Fibroblast of peridontal ligament (primary cell): ENCODE data around the gene RNF144A.

ENCODE experiments used
- DNase-seq: peaks from one replicate; pipeline ENCODE4 v3.0.0-alpha.2; 2010; ENCODE audit errors: extremely low read depth

Gene RNF144A

DNA sequence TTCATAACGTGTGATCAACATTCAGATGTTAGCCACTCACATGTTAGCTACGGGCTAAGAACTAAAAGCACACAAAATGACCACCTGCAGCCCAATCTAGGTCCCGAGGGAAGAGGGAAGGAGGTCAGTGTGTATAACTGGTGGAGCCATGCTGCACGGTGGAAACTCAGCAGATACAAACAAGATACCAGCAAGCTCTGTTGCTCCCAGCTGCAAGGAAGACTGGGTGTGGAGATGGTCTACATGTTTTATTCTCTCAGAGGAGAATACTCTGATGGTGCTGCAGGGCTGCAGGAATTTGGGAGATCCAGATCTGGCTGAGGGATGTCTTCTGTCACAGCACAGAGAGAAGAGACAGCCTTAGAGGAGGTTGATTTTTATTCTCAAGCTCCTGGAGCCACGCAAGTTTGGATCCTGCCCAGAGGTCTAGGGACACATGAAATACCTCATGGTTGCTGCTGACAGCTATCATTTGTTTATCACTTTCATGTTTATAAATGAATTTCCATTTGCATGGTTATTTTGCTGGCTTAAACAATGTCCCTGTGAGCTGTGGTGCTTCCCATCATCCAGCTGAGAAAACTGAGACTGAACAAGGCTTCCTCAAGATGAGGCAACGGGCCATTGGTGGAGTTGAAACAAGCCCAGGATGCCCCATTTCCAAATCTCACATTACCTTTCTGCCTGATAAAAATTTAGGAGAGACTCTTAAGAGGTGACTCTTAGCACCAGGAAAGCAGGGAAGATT is 30.9 kb downstream of the RNF144A start:
- no peak for DNase-seq

DNA sequence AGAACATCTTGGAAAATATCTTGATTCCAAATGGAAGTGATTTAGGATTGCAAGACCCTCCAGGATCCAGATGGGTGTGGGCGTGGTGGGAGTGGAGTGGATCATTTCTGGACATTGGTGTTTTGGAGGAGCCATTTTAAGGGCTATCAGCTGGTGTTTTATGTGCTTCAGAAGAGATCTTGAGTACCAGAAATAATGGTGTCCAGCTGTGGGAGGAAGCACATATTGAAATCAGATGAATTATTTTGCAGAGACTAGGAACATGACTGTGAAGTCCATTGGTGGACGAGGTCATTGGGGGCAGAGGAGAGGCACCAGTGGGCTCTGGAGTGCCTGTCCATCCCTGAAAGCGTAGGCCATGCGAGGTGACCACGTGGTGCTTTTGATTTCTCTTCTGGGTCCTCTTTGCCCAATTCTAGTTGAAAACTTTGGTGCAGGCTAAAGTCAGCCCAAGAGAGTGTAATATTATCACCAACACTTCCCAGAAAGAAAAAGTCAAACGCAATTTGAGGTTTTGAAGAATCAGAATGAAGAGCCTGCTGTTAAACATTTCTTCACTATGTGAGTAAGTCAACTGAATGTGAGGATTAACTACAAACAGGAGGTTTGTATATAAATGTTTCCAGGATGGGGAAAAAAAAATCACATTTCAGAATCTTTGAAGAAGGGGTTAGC is 31.6 kb downstream of the RNF144A start:
- DNase-seq: peak; percentile 93

DNA sequence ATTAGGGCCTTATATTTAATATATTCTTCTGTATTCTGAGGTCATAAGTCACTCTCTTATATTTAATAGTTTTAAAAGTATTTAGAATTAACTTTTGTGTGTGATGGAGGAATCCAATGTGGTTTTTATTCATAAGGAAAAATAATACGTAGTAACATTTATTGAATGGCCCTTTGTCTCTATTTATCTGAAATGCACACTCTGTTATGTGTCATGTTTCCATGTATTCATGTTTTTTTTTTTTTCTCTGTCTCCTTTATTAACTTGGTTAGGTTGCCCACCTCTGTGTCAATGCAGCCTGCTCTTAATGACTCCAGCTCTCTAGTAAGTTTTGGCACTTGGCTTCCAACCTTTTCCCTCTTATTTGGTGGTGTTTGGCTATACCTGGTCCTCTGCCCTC is 33.8 kb downstream of the RNF144A start:
- no peak for DNase-seq

DNA sequence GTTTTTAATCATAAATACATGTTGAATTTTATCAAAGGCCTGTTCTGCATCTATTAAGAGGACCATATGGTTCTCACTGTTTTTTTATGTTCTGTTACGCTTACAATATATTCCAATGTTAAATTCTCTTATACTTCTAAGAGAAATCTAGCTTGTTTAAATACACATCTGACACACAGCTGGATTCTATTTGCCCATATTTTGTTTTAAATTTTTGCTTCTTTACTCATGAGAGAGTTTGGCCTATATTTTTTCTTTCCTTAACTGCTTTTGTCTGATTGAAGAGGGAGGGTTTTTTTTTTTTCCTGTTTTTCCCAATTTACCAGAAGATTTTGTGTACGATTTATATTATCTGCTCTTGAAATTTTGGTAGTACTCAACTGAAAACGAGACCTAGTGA is 34.9 kb downstream of the RNF144A start:
- DNase-seq: peak; percentile 91

DNA sequence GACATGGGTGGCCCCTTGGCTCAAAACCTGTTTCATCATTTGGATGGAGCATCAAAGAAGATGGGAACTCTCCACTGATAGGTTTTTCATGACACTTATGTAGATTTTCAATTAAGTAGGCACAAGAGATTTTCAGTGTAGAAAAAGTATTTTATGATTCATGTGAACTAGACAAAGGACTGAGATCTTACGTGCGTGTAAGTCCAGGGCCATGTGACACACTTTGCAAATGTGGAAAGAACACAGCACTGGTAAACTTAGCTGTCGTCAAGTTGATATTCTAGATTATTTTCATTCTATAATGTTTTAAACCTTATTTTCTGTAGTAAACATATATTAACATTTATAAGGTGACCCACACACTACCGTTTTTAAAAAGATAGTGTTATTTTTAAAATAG is 37.4 kb downstream of the RNF144A start:
- DNase-seq: no peak

DNA sequence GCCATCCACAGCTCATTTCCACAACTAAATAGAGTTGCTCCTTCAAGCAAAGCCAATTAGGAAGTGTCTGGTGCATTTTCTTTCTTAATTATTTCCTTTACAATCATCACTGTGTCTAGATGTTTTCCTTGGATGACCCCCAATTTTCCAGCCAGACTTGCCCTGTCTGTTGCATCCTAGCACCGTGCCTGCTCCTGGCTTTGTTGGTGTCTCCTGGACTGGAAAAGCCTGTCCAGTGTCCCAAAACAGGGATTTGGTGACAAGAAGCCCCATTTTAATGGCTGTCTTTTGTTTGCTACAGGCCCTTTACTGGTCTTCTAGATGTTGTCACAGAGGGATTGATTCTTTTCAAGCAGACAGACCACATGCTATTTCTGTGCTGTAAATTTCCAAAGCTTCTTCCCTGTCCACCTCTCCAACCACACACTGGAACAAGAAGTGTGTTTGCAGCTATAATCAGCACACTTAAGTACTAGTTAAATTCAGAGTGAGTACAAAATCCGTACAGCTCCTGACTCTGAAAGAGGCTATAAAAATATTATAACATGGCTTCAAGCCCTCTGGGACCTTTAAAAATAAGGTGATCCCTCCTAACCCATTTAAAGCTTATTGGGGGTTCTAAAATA is 38.4 kb downstream of the RNF144A start:
- no peak for DNase-seq

DNA sequence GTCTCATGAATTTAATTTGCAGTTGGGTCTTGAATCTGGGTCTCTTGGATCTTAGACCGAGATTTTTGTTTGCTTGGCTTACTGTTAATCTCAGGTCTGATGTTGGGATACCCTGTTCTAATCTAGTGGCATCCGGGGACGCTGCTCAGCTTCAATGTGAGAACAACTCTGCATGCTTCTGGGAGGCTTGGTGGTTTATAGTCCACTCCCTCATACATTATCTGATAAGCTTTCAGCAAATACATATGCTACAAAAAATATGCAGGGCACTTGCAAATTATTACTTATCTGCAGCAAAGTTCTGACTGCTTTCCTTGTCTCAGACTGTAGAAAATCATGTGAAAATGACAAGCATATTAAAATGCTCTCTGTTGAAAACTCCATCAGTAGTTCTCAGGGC is 39.4 kb downstream of the RNF144A start:
- no peak for DNase-seq

DNA sequence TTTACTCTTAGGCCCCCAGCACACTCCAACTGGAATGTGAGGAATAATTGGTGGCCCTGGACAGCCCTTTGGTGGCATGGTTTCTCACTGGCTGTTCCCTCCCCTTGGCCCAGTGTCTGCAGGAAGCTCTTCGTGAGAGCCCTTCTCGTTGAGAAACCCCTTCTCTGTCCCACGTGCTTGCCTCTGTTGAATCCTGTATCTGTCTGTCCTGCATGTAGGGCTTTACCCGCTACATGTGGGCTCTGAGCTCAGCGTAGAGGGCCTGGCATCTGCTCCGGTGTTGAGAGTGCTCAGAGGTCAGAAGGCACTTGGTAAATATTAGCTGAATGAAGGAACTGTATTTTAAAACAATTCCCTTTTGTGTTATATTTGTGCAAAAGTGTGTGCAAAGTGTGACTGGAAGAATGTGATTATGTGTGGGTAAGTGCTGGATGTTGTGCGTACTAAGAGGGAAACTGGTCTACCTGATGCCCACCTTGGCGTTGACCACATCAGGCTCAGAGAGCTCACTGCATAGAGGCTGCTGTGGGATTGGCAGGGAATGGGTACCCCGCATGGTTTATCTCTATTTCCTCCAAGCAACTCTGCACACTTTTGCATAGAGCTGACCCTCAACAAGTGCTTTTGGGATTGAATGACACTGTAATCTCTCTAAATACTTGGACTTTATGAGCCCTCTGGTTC is 40.0 kb downstream of the RNF144A start:
- DNase-seq: no peak

DNA sequence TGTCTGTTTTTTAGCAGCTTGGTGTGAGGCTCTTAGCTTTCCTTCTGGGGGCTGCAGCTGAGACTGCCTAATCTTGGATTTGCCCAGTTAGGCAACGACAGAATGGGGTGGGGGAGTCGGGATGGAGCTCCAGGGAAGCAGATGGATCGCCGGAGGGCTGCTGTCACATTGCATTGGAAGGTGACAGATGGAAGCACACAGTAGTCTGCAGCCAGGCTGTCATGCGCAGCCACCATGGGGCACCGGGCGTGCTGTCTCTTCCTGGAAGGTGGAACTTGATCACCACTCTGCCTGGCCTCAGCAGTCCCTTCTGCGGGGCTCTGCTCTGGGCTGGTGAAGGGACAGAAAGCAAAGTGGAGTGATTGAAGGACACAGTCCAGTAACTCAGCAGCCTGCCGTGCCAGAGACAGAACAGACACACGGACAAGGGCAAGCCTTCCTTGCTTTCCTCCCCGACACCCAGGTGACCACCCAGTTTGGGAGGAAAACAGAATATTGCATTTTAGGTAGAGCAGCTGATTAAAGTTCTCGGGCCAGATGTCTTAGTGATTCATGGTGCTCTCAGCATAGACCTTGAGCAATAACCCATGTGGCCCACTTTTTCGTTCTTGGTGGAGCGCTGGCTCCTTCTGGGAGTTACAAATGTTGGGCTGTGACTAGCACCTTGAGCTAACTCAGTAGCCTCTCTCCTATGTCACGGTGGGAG is 40.9 kb downstream of the RNF144A start:
- no peak for DNase-seq

DNA sequence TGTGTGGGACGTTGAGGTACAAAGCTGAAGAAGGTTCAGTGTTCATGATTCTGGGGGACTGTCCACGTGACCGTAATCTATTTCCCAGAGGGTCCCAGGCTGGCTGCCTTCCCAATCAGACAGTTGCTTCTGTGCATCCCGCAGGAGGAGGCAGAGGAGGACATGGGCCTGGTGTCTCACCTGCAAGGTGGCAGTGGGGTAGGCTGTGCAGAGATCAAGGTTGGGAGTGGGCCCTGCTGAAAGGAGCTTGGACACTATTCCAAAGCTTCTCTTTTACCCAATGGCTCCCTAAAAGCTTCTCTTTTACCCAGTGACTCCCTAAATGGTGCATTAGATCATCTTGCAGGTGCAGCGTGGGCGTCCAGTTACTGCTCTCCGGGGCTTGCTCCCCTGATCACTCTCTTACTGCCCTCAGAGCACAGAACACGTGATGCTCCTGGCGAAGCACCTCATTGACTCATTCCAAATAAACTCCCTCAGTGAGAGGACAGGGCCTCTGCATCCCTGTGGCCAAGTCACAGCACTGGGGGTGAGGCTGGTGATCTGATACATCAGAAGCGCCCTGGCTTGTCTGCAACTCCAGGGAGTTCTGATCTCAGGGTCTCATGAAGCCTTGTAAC is 41.5 kb downstream of the RNF144A start:
- DNase-seq: no peak

DNA sequence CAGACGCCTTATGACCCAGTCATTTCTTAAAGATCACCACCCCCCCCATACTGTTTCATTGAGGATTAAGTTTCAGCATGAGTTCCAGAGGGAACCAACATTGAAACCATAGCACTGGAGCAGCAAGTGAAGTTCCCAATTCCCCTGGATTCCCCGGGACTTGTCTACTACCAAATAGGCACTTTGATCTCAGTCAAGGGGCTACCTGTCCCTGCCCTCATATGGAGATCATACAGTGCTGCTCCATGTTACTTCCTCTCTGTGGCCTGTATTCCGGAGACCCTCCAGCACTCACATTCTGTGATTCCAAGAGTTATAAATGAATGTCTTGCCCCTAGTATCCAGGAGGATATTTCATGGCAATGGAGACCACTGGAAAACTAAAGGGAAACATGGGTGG is 42.5 kb downstream of the RNF144A start:
- no peak for DNase-seq

DNA sequence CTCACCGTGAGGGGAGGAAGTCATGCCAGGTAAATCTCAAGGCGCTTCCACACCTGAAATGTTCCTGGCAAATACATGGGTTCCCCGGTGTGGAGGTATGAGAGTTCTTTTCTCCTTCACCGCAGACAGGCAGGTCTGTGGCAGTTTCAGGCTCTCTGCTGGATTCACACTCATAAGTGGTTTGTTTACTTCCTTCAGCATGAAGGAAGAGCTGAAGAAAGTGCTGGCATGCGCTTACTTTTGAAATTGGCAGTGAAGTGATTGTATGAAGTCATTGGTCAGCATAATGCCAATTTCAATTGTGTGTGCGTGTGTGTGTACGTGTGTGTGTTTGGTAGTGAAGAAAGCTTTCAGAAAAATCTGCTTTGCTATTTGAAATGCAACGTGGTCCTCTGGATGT is 43.4 kb downstream of the RNF144A start:
- peak; percentile 96 for DNase-seq

DNA sequence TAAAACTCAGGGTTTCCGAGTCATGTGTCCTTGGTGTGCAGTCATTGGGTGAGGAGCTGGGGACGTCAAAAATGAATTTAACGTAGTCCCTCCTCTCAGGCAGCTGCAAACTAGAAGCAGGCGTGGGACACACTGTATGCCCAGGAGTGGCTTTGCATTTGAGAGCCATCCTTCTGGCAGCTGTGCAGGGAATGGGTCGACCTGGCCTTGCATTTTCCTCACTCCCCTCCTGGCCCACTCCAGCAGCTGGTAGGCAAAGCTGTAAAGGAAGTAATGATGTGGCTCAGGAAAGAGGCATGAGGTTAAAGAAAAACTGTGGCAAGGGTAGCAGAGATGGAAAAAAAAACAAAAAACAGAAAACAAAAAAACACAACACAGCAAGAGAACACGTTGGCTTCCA is 46.5 kb downstream of the RNF144A start:
- no peak for DNase-seq

DNA sequence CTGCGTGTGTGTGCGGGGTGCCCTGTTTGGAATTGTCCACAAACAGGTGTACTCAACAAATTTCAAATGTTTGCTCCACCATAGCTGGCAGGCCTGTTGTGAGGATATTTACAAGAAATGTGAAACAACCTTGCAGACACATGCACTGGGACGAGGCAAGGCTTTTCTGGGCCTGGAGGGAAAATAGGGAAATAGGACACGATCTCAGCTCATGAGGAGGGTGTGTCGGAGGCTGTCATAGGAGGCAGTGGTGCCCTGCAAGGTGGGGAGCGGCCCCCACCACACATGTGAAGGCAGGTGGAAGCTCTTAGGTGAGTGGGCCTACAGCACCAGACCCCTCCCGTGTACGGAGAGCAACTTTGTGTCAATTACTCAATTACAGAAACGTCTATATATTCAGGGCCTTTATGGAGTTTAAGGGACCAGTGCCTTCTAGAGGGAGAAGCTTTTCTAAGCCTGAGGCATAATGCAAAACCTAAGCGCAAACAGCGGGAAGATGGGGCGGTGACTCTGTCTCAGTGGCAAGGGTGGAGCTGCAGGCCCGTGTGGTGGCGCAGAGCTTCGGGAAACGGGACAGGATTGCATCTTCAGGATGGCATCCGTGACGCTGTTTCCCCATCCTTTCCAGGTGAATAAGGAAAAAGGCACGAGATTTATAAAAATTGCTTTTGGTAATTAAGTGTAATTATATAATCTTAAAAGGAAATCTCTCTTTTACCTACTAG is 48.0 kb downstream of the RNF144A start:
- no peak for DNase-seq

DNA sequence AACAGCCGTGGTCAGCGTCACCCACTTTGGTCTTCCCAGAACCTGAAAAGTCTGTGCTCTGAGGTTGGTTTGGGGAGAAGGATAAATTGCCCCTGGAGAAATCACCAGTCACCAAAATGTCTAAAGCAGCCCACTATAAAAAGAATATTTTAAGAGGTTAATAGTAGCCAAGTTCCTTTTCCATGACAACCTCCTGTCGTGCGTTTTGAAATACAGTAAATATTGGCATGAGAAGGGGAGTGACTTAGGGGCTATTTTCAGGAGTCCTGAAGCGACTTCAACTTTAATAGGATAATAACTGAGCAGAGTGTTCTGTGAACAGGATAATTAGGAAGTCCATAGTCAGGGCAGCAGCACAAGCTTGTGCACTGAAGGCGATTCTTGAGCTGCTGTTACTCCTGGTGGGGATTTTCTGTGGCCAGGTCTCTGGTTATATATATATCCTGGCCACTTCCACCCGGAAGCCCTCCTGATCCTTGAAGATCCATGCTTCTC is 49.3 kb downstream of the RNF144A start:
- no peak for DNase-seq

DNA sequence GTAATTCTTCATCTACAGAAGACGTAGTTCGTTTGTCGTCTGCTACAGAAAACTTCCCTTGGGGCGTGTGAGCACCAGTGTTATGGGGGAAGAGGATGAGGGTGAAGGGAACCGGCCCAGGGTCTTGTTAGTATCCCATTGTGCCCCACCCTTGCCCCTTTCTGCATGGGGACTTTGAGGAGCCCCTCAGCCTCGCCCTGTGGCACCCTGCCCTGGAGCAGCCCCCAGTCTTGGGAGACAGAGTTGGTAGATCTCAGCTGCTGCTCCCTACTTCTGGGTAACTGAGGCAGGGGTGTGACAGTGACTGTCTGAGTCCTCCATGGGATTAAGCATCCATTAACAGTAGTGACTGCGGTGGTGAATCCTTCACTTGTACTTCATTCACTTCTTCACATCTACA is 50.1 kb downstream of the RNF144A start:
- DNase-seq: no peak

DNA sequence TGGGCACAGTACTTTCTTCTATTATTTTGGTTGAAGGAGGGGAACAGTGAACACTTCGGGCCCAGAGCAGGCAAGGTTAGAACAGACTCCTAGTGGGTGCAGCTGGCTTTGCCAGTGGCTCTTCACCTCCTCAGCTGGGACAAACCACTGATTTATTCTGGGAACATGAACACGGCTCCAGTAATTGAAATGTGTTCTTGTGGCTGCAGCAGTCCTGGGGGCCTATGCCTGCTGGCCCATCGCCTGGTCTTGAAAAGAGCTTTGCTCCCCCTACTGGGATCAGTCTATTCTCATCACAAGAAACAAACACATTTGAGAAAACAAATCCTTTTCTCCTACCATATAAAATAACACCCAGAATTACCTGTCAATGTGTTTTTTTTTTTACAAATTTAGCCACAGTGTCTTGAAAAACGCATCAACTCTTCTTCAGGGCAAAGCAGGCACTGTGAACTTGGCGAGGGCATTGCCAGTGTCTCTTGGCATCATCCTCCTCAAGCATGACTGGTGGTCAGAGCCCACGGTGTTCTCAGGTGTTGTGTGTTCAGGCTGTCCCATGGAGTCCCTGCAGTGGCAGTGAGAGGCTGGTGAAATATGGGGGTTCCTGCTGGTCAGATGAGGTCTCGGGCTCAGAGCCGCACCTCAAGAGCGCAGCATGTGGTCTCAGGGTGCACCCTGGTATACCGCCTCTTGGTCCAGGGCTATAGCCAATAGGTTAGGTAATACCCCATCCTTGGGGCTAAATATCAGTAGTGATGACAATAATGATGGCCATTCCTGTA is 51.3 kb downstream of the RNF144A start:
- peak; percentile 84 for DNase-seq

DNA sequence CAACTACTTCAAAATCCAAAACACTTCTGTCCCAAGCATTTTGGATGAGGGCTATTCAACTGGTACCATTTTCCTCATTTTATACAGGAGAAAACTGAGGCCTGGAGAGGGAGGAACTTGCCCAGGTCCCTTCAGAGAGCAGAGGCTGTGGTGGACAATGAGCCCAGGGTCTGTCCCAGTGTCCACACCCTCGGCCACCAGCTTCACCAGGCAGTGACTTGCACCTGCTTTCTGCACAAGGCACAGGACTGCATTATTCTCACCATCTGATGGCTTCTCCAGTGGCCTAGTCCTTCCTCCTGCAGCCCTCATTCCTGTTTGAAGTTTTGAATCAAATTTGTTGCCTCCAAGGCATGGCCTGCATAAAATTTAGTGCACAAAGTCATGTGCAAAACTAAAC is 53.3 kb downstream of the RNF144A start:
- no peak for DNase-seq

DNA sequence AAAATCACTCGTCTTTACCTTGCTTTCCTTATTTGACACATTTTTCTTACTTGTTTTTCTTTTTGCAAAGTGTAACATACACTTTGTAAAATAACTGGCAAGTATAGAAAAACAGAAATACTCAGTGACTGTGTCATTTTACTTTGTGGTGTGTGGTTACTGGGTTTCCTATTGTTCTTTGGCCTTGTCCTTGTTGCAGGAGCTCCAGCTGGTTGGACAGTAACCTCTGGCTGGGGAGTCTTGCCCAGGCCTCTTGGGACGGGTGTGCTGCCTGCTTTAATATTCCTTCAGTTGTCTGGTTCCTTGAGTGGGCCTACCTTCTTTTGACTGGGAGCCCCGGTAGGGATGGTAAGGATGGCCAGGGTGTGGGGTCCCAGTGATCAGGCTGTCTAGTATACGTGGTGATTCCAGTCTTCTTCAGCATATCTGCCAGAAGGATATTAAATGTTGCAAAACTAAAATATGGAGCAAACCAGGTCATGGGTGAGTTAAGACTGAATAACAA is 53.8 kb downstream of the RNF144A start:
- DNase-seq: no peak

DNA sequence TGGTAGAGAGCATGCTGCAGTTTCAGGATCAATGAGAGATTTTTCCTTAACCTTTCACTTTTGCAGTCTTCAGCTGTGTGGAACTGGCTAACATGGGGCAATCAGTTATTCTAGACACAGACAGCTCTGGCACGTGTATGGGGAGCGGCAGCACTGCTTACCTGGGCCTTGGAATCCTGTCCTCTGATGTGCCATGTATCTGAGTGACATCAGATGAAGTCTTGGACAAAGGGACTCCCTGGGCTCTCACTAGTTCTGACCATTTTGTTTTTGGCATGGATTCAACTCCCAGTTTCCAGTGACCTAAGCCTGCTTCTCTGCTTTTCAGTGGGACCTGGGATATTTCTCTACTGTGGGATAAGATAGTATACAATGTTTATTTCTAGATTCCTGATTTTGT is 54.3 kb downstream of the RNF144A start:
- no peak for DNase-seq
